K562 (cell line): Measurements from ENCODE around the gene PMEPA1. TPM values are rescaled to one million over a fixed set of nuclear protein-coding genes. Genes with fewer than 3 reads are reported as not detected.

Source experiments
- ATAC-seq: fragments of 200-7000 bp; cut with Tn5 transposase; 3 replicates; pipeline ENCODE4 v1.9.1; 2020; ENCODE audit warnings: moderate library complexity
- BruUV-seq: library from RNA; stranded (reverse); fragments of 400-500 nt; replicated peaks from 2 replicates; lab custom pipeline; 2021; lab: Mats Ljungman, UMichigan
- CTCF ChIA-PET: fragments of 300-600 bp; formaldehyde crosslinking; extraction: SDS; loops from one replicate; lab custom pipeline; 2021; ENCODE audit warnings: low intra/inter-chr PET ratio; lab: Yijun Ruan, JAX
- POLR2A ChIA-PET: fragments of 300-600, 350-650 bp; sonication (Branson Sonifier 250); formaldehyde crosslinking; extraction: SDS; loops from one replicate; lab custom pipeline; 2021; ENCODE audit warnings: antibody characterized with exemption, inconsistent platforms; lab: Yijun Ruan, JAX
- DNase-seq, 4 experiments: peaks; one replicate each; pipeline versions ENCODE4 v3.0.0 to v3.0.0-alpha.2; 2011 to 2018; ENCODE audit warnings: low spot score in 3 of 4, mixed read lengths in 3 of 4; ENCODE audit errors: extremely low read depth in 1 of 4
- FAIRE-seq: peaks from 2 replicates; lab custom pipeline; 2011; peaks lifted over from hg19 to GRCh38; lab: Jason Lieb, UNC
- H2AFZ ChIP-seq: 2 replicates; pipeline ENCODE4 v1.6.0; 2011; ENCODE audit warnings: low read depth, low read length, control low read depth, inconsistent platforms
- H3K27ac ChIP-seq: fragments of 200-600 bp; 3 replicates; pipeline ENCODE4 v1.8.0; 2011; ENCODE audit warnings: low read depth, mild to moderate bottlenecking, control low read depth, inconsistent platforms, low read length, moderate library complexity, mixed read lengths; ENCODE audit errors: extremely low read depth
- H3K27me3 ChIP-seq, 2 experiments: fragments of 300-600 bp in 1 of 2; 2 replicates in 1 of 2; 3 replicates in 1 of 2; pipeline versions ENCODE4 v1.6.0 to v1.8.0; 2011; ENCODE audit warnings: inconsistent platforms in 2 of 2, low read length in 2 of 2, mild to moderate bottlenecking in 1 of 2, mixed read lengths in 1 of 2, moderate library complexity in 1 of 2; ENCODE audit not compliant: control insufficient read depth in 2 of 2, insufficient read depth in 2 of 2
- H3K36me3 ChIP-seq: fragments of 300-600 bp; 3 replicates; pipeline ENCODE4 v1.8.0; 2011; ENCODE audit warnings: mild to moderate bottlenecking, low read length, inconsistent platforms; ENCODE audit not compliant: control insufficient read depth, insufficient read depth
- H3K4me1 ChIP-seq, 2 experiments: fragments of 200-600 bp in 1 of 2; replicated peaks in 1 of 2; 2 replicates in 1 of 2; 3 replicates in 1 of 2; pipeline versions ENCODE4 v1.5.1 to v1.8.0; 2011; ENCODE audit warnings: inconsistent platforms in 2 of 2, low read length in 2 of 2, mild to moderate bottlenecking in 1 of 2, mixed read lengths in 1 of 2, moderate library complexity in 1 of 2; ENCODE audit not compliant: control insufficient read depth in 2 of 2, insufficient read depth in 2 of 2
- H3K4me2 ChIP-seq: 2 replicates; pipeline ENCODE4 v1.6.1; 2011; ENCODE audit warnings: low read length, control low read depth, inconsistent platforms, mixed read lengths; ENCODE audit not compliant: insufficient read depth
- H3K4me3 ChIP-seq: fragments of 200-600 bp; sonication (generic), shearing (Covaris generic); 2 replicates; pipeline ENCODE4 v1.5.1; 2016; ENCODE audit warnings: control low read depth, inconsistent platforms
- H3K79me2 ChIP-seq: fragments of 200-600 bp; 3 replicates; pipeline ENCODE4 v1.8.0; 2011; ENCODE audit warnings: low read length, inconsistent platforms; ENCODE audit not compliant: control insufficient read depth, insufficient read depth
- H3K9ac ChIP-seq, 2 experiments: 2 replicates each; pipeline versions ENCODE4 v1.6.0 to v1.6.1; 2011; ENCODE audit warnings: low read depth in 2 of 2, low read length in 2 of 2, control low read depth in 1 of 2, inconsistent platforms in 1 of 2, mild to moderate bottlenecking in 1 of 2, mixed read lengths in 1 of 2; ENCODE audit not compliant: insufficient read depth in 1 of 2
- H3K9me1 ChIP-seq: one replicate; pipeline ENCODE4 v1.6.0; 2011; ENCODE audit warnings: inconsistent platforms, mild to moderate bottlenecking, low read length, moderate library complexity; ENCODE audit not compliant: control insufficient read depth, insufficient read depth
- H3K9me3 ChIP-seq: replicated peaks from 2 replicates; pipeline ENCODE4 v1.5.1; 2011; ENCODE audit warnings: low read depth, low read length, inconsistent platforms; ENCODE audit not compliant: control insufficient read depth, insufficient read depth
- H4K20me1 ChIP-seq: replicated peaks from 2 replicates; pipeline ENCODE4 v1.6.1; 2011; ENCODE audit warnings: low read length, inconsistent platforms, mixed read lengths; ENCODE audit not compliant: control insufficient read depth, insufficient read depth
- ARID1B ChIP-seq: fragments of 450-650 bp; IDR thresholded peaks from 2 replicates; pipeline ENCODE4 v1.6.1; 2016; ENCODE audit warnings: antibody characterized with exemption, mild to moderate bottlenecking, inconsistent platforms
- ELF1 ChIP-seq: fragments of 200-800 bp; sonication (Bioruptor generic); IDR thresholded peaks from 2 replicates; pipeline ENCODE4 v1.6.1; 2016; ENCODE audit warnings: missing genetic modification characterization, missing compliant biosample characterization
- FIP1L1 ChIP-seq: fragments of 200-400 bp; formaldehyde crosslinking; IDR thresholded peaks from 2 replicates; pipeline ENCODE4 v1.6.1; 2018; ENCODE audit warnings: mild to moderate bottlenecking, low read depth, low read length; ENCODE audit not compliant: poor library complexity, severe bottlenecking
- KAT7 ChIP-seq: sonication (generic); formaldehyde crosslinking; IDR thresholded peaks from 2 replicates; pipeline ENCODE4 v1.8.0; 2022; ENCODE audit warnings: missing genetic modification reagents, mild to moderate bottlenecking, borderline replicate concordance
- NCOA1 ChIP-seq: fragments of 450-650 bp; IDR thresholded peaks from 2 replicates; pipeline ENCODE4 v1.6.1; 2016; ENCODE audit warnings: low read depth
- RBM34 ChIP-seq: fragments of 200-400 bp; formaldehyde crosslinking; IDR thresholded peaks from 2 replicates; pipeline ENCODE4 v1.6.1; 2018; ENCODE audit warnings: low read length, borderline replicate concordance; ENCODE audit not compliant: insufficient read depth
- XRCC4 ChIP-seq: IDR thresholded peaks from one replicate; pipeline ENCODE4 v1.6.1; 2011; ENCODE audit not compliant: insufficient read depth, insufficient read length; ENCODE audit errors: extremely low read depth
- WGBS: fragments of 100-300 bp; shearing (Covaris generic); methylation state at CpG from one replicate; pipeline ENCODE4 v1.1.6; 2016; ENCODE audit warnings: low coverage, mixed read lengths; ENCODE audit not compliant: insufficient coverage; ENCODE audit errors: missing lambda C conversion rate; 5-methylcytosine and 5-hydroxymethylcytosine counted together
- in situ Hi-C: fragments of 300-500 bp; cut with MboI; formaldehyde crosslinking; loops from 4 replicates; pipeline ENCODE4 v1.15.0; 2018; ENCODE audit warnings: inconsistent platforms, mixed read lengths
- intact Hi-C: fragments of 100-400 bp; cut with micrococcal nuclease; formaldehyde crosslinking; loops from 2 replicates; pipeline ENCODE4 v1.14.2; 2022
- polyA plus RNA-seq, 8 experiments: library from polyadenylated mRNA; depleted of rRNA in 4 of 8; stranded (reverse) in 5 of 8; unstranded in 3 of 8; fragments of >200 nt; fragmentation: Nextera tagmentation in 2 of 8; fragmentation: Illumina TruSeq in 1 of 8; extraction: Ambion mirVana in 2 of 8; extraction: Trizol in 1 of 8; gene quantifications; 2 replicates each; pipeline versions ENCODE4 v1.2.1 to v1.2.3, GENCODE V29; 2011 to 2014; ENCODE audit warnings: inconsistent platforms in 1 of 8, missing spikeins in 1 of 8
- total RNA-seq, 7 experiments: library from RNA; depleted of rRNA in 6 of 7; stranded (reverse); fragments of >200 nt in 6 of 7; fragmentation: Illumina TruSeq in 2 of 7; extraction: Trizol in 2 of 7; gene quantifications; 2 replicates each; pipeline versions ENCODE4 v1.2.1 to v1.2.3, GENCODE V29; 2011 to 2021; ENCODE audit warnings: low replicate concordance in 1 of 7
- TF ChIP-seq, protein P1 (sequence below): IDR thresholded peaks from 2 replicates; pipeline ENCODE4 v1.6.1; 2012; ENCODE audit warnings: low read depth, low read length, improper control_type of control experiment, borderline replicate concordance
- TF ChIP-seq, protein P2 (sequence below): IDR thresholded peaks from 2 replicates; pipeline ENCODE4 v1.6.1; 2011; ENCODE audit not compliant: insufficient read length; ENCODE audit errors: extremely low read depth
- TF ChIP-seq, protein P3 (sequence below): fragments of 250-450 bp; sonication (Bioruptor Pico); IDR thresholded peaks from 2 replicates; pipeline ENCODE4 v1.4.0; 2020; ENCODE audit warnings: borderline replicate concordance
- TF ChIP-seq, protein P4 (sequence below): sonication (generic); formaldehyde crosslinking; IDR thresholded peaks from 2 replicates; pipeline ENCODE4 v1.8.0; 2022; ENCODE audit warnings: mild to moderate bottlenecking, missing genetic modification reagents
- TF ChIP-seq, protein P5 (sequence below): fragments of 450-650 bp; IDR thresholded peaks from 2 replicates; pipeline ENCODE4 v1.6.1; 2016; ENCODE audit warnings: borderline replicate concordance

The PMEPA1 gene
- total and polyA plus RNA-seq, 9 of the 15 experiments (the other 6 are each of a cell fraction or from before 2014, with no cell fraction given): 0.16 TPM; not detected in 8

DNA sequence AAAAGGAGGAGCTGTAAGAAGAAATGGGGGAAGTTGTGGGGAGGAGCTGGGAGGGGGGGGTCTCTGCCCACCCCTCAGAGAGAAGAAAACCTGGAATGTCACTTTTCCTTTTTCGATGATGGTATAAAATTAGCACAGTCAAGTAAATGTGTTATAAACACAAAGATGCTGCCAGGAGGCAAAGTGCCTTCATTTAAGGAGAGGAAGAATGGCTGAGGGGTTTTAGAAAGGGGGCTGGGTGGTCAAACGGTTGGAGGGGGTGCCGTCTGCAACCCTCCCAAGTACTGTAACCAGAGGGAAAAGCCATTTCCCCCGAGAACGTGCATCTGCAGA lies 25.0 kb downstream of the PMEPA1 start:
- no peak overlapping the region for H3K27ac ChIP-seq
- in situ Hi-C loops: no loop called here
- no peak overlapping the region for H3K9ac ChIP-seq
- no peaks in the 10 kb centered on the region for H3K79me2 ChIP-seq
- H2AFZ ChIP-seq: no peak overlapping the region
- no peaks in the 10 kb centered on the region for H3K9me1 ChIP-seq
- BruUV-seq: no TSS peak
- H3K27me3 ChIP-seq: peaks cover 75 to 99% of the 10 kb centered on the region in 2 experiments
- no peak overlapping the region for H3K4me3 ChIP-seq
- peaks cover 4% of the 10 kb centered on the region; the same call in 1 of the 2 replicates for H4K20me1 ChIP-seq
- intact Hi-C loops: no loop called here
- H3K4me1 ChIP-seq: no peaks in the 10 kb centered on the region
- no peak for DNase-seq
- H3K36me3 ChIP-seq: no peaks in the 10 kb centered on the region
- ChIA-PET POLR2A (no interaction called here), CTCF (no interaction called here)
- FAIRE-seq: no peak
- no peaks in the 10 kb centered on the region for H3K9me3 ChIP-seq
- 2% methylated on average over 5 of the region's 5 CpGs for WGBS
- no peak for ATAC-seq
- no peak overlapping the region for H3K4me2 ChIP-seq
- TF ChIP-seq, protein P1, sequence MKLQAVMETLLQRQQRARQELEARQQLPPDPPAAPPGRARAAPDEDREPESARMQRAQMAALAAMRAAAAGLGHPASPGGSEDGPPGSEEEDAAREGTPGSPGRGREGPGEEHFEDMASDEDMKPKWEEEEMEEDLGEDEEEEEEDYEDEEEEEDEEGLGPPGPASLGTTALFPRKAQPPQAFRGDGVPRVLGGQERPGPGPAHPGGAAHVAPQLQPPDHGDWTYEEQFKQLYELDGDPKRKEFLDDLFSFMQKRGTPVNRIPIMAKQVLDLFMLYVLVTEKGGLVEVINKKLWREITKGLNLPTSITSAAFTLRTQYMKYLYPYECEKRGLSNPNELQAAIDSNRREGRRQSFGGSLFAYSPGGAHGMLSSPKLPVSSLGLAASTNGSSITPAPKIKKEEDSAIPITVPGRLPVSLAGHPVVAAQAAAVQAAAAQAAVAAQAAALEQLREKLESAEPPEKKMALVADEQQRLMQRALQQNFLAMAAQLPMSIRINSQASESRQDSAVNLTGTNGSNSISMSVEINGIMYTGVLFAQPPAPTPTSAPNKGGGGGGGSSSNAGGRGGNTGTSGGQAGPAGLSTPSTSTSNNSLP: no peak
- no peak for TF ChIP-seq KAT7
- TF ChIP-seq, protein P2, sequence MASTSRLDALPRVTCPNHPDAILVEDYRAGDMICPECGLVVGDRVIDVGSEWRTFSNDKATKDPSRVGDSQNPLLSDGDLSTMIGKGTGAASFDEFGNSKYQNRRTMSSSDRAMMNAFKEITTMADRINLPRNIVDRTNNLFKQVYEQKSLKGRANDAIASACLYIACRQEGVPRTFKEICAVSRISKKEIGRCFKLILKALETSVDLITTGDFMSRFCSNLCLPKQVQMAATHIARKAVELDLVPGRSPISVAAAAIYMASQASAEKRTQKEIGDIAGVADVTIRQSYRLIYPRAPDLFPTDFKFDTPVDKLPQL: no peak
- no peak for TF ChIP-seq XRCC4
- no peak for TF ChIP-seq ARID1B
- TF ChIP-seq NCOA1: no peak
- no peak for TF ChIP-seq ELF1 (tag)
- TF ChIP-seq, protein P3, sequence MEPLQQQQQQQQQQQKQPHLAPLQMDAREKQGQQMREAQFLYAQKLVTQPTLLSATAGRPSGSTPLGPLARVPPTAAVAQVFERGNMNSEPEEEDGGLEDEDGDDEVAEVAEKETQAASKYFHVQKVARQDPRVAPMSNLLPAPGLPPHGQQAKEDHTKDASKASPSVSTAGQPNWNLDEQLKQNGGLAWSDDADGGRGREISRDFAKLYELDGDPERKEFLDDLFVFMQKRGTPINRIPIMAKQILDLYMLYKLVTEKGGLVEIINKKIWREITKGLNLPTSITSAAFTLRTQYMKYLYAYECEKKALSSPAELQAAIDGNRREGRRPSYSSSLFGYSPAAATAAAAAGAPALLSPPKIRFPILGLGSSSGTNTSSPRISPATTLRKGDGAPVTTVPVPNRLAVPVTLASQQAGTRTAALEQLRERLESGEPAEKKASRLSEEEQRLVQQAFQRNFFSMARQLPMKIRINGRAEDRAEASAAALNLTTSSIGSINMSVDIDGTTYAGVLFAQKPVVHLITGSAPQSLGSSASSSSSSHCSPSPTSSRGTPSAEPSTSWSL (CRISPR knock-in tag): no peak
- TF ChIP-seq FIP1L1: no peak
- TF ChIP-seq, protein P4, sequence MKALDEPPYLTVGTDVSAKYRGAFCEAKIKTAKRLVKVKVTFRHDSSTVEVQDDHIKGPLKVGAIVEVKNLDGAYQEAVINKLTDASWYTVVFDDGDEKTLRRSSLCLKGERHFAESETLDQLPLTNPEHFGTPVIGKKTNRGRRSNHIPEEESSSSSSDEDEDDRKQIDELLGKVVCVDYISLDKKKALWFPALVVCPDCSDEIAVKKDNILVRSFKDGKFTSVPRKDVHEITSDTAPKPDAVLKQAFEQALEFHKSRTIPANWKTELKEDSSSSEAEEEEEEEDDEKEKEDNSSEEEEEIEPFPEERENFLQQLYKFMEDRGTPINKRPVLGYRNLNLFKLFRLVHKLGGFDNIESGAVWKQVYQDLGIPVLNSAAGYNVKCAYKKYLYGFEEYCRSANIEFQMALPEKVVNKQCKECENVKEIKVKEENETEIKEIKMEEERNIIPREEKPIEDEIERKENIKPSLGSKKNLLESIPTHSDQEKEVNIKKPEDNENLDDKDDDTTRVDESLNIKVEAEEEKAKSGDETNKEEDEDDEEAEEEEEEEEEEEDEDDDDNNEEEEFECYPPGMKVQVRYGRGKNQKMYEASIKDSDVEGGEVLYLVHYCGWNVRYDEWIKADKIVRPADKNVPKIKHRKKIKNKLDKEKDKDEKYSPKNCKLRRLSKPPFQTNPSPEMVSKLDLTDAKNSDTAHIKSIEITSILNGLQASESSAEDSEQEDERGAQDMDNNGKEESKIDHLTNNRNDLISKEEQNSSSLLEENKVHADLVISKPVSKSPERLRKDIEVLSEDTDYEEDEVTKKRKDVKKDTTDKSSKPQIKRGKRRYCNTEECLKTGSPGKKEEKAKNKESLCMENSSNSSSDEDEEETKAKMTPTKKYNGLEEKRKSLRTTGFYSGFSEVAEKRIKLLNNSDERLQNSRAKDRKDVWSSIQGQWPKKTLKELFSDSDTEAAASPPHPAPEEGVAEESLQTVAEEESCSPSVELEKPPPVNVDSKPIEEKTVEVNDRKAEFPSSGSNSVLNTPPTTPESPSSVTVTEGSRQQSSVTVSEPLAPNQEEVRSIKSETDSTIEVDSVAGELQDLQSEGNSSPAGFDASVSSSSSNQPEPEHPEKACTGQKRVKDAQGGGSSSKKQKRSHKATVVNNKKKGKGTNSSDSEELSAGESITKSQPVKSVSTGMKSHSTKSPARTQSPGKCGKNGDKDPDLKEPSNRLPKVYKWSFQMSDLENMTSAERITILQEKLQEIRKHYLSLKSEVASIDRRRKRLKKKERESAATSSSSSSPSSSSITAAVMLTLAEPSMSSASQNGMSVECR (CRISPR knock-in tag): no peak
- TF ChIP-seq, protein P5, sequence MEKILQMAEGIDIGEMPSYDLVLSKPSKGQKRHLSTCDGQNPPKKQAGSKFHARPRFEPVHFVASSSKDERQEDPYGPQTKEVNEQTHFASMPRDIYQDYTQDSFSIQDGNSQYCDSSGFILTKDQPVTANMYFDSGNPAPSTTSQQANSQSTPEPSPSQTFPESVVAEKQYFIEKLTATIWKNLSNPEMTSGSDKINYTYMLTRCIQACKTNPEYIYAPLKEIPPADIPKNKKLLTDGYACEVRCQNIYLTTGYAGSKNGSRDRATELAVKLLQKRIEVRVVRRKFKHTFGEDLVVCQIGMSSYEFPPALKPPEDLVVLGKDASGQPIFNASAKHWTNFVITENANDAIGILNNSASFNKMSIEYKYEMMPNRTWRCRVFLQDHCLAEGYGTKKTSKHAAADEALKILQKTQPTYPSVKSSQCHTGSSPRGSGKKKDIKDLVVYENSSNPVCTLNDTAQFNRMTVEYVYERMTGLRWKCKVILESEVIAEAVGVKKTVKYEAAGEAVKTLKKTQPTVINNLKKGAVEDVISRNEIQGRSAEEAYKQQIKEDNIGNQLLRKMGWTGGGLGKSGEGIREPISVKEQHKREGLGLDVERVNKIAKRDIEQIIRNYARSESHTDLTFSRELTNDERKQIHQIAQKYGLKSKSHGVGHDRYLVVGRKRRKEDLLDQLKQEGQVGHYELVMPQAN: no peak
- TF ChIP-seq RBM34: no peak
